GM04503 (cell line): Measurements from ENCODE around the gene FAM9C.
"Not testable (repeated sequence)": the region's sequence is repeated elsewhere in the genome, so short reads cannot be mapped to it uniquely, and the experiment has no call there.

ENCODE experiments used
- DNase-seq: peaks from one replicate; pipeline ENCODE4 v3.0.0-alpha.2; 2012; ENCODE audit warnings: low read depth

The FAM9C gene

GRCh38 chrX:13044441-13044840, at the start of gene FAM9C:
FAM9C (minus strand) TSS chrX:13044620; CDS start chrX:13043789, 831 bp downstream.
- no peak for DNase-seq

GRCh38 chrX:13093529-13094140, 49.2 kb upstream of the FAM9C start:
- DNase-seq, result no peak

- DNase-seq, result no peak
These were observed 48.1 kb upstream of the FAM9C start for GRCh38 chrX:13092455-13092941.

- no peak for DNase-seq
These were observed 46.8 kb upstream of the FAM9C start for GRCh38 chrX:13091111-13091765.

GRCh38 chrX:13090339-13091110, 46.1 kb upstream of the FAM9C start:
- DNase-seq, result no peak

GRCh38 chrX:13090027-13090338, 45.6 kb upstream of the FAM9C start:
- DNase-seq, result no peak

GRCh38 chrX:13088156-13088487, 43.7 kb upstream of the FAM9C start:
- DNase-seq, result no peak

GRCh38 chrX:13087322-13088155, 43.1 kb upstream of the FAM9C start:
- DNase-seq, result no peak

GRCh38 chrX:13086793-13087321, 42.4 kb upstream of the FAM9C start:
- not testable (repeated sequence) for DNase-seq

- no peak for DNase-seq
These were observed 41.7 kb upstream of the FAM9C start for GRCh38 chrX:13086076-13086475.

GRCh38 chrX:13085526-13085925, 41.1 kb upstream of the FAM9C start:
- no peak for DNase-seq

- no peak for DNase-seq
These were observed 40.2 kb upstream of the FAM9C start for GRCh38 chrX:13084611-13085010.

- not testable (repeated sequence) for DNase-seq
These were observed 39.4 kb upstream of the FAM9C start for GRCh38 chrX:13083755-13084326.

GRCh38 chrX:13082206-13083065, 38.0 kb upstream of the FAM9C start:
- DNase-seq, result no peak

GRCh38 chrX:13081395-13082205, 37.2 kb upstream of the FAM9C start:
- no peak for DNase-seq

- no peak for DNase-seq
These were observed 35.8 kb upstream of the FAM9C start for GRCh38 chrX:13080128-13080795.

- peak; percentile 61 for DNase-seq
These were observed 34.5 kb upstream of the FAM9C start for GRCh38 chrX:13078739-13079444.

- no peak for DNase-seq
These were observed 32.7 kb upstream of the FAM9C start for GRCh38 chrX:13077168-13077567.
